ENCODE data around the gene PHF14.

DNA sequence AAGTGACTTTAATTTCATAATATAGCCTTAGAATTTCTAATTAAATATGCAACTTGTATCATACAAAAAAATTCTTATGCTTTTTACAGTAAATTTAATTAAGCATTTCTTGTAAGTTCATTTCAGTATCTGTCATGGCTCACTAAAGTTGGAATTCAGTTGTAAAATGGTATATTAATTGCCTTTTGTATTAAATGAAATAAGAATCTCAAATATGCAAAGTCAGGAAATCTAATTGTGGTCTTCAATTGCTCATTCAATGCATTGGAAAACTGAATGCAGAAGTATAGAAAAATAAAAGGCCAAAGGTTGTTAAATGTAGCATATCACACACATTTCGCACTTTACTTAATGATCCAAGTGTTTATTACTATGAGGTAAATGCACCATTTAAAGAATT, 189.5 kb downstream of the PHF14 start:
- TF ChIP-seq, protein P1, sequence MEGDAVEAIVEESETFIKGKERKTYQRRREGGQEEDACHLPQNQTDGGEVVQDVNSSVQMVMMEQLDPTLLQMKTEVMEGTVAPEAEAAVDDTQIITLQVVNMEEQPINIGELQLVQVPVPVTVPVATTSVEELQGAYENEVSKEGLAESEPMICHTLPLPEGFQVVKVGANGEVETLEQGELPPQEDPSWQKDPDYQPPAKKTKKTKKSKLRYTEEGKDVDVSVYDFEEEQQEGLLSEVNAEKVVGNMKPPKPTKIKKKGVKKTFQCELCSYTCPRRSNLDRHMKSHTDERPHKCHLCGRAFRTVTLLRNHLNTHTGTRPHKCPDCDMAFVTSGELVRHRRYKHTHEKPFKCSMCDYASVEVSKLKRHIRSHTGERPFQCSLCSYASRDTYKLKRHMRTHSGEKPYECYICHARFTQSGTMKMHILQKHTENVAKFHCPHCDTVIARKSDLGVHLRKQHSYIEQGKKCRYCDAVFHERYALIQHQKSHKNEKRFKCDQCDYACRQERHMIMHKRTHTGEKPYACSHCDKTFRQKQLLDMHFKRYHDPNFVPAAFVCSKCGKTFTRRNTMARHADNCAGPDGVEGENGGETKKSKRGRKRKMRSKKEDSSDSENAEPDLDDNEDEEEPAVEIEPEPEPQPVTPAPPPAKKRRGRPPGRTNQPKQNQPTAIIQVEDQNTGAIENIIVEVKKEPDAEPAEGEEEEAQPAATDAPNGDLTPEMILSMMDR (IDR thresholded peaks at IDR 0.05; ENCODE audit: extremely low read depth in 1 of 2, insufficient read depth in 1 of 2, low read depth in 1 of 2, low read length in 2 of 2), result no peak
- no peak for TF ChIP-seq POLR2A (IDR thresholded peaks at IDR 0.05; ENCODE audit: low read depth, low read length)
